ENCODE data around the gene IL22RA1.

IL22RA1 gene

GRCh38 chr1:24114753-24115152 lies 28.2 kb downstream of the IL22RA1 start:
- DNase-seq (ENCODE audit: low spot score in 2 of 2), result no peak
- no peak overlapping the region for H3K4me3 Mint-ChIP-seq

GRCh38 chr1:24113641-24114033 lies 29.3 kb downstream of the IL22RA1 start:
- ATAC-seq (replicated peaks; ENCODE audit: extremely low read depth, poor library complexity, severe bottlenecking), result no peak
- H3K4me3 Mint-ChIP-seq, result no peak overlapping the region
- peaks cover 3% of the 10 kb centered on the region for H3K36me3 Mint-ChIP-seq (ENCODE audit: insufficient read depth)
- DNase-seq (ENCODE audit: low spot score in 2 of 2), result no peak
- no peaks in the 10 kb centered on the region for H3K9me3 Mint-ChIP-seq
- H3K27me3 Mint-ChIP-seq, result peaks cover 65% of the 10 kb centered on the region
- H3K27ac Mint-ChIP-seq (ENCODE audit: low read depth), result no peak overlapping the region
- H3K4me1 Mint-ChIP-seq, result no peaks in the 10 kb centered on the region

More at GRCh38 chr1:24114753-24115152, 28.2 kb downstream of the IL22RA1 start:
- H3K36me3 Mint-ChIP-seq (ENCODE audit: insufficient read depth), result peaks cover 5% of the 10 kb centered on the region
- no peak for ATAC-seq (replicated peaks; ENCODE audit: extremely low read depth, poor library complexity, severe bottlenecking)
- peaks cover 68% of the 10 kb centered on the region for H3K27me3 Mint-ChIP-seq
- H3K27ac Mint-ChIP-seq (ENCODE audit: low read depth), result no peak overlapping the region
- H3K4me1 Mint-ChIP-seq, result no peaks in the 10 kb centered on the region
- no peaks in the 10 kb centered on the region for H3K9me3 Mint-ChIP-seq

GRCh38 chr1:24111996-24112779 lies 30.8 kb downstream of the IL22RA1 start, which contains the start of gene MYOM3:
Gene MYOM3 (minus strand): TSS chr1:24112135. CDS start chr1:24108636, 3,499 bp downstream.
- peak in 1 of 2 donors; percentile 30 for DNase-seq (ENCODE audit: low spot score in 2 of 2)
- H3K4me3 Mint-ChIP-seq, result no peak within 1 kb of the TSS

GRCh38 chr1:24111262-24111995 lies 31.5 kb downstream of the IL22RA1 start:
- Mint-ChIP-seq H3K4me1 (no peaks in the 10 kb centered on the region), H3K27me3 (peaks cover 42% of the 10 kb centered on the region), H3K27ac (ENCODE audit: low read depth) (no peak overlapping the region), H3K9me3 (no peaks in the 10 kb centered on the region), H3K4me3 (no peak overlapping the region), H3K36me3 (ENCODE audit: insufficient read depth) (peaks cover 3% of the 10 kb centered on the region)
- ATAC-seq (replicated peaks; ENCODE audit: extremely low read depth, poor library complexity, severe bottlenecking) (no peak), DNase-seq (ENCODE audit: low spot score in 2 of 2) (no peak)

More at GRCh38 chr1:24111996-24112779, 30.8 kb downstream of the IL22RA1 start, which contains the start of gene MYOM3:
- Mint-ChIP-seq H3K9me3 (no peaks in the 10 kb centered on the region), H3K36me3 (ENCODE audit: insufficient read depth) (peaks cover 3% of the 10 kb centered on the region), H3K4me1 (no peaks in the 10 kb centered on the region), H3K27me3 (peaks cover 50% of the 10 kb centered on the region), H3K27ac (ENCODE audit: low read depth) (no peak within 1 kb of the TSS)
- peak; percentile 70 for ATAC-seq (replicated peaks; ENCODE audit: extremely low read depth, poor library complexity, severe bottlenecking)

GRCh38 chr1:24110642-24111261 lies 32.2 kb downstream of the IL22RA1 start:
- H3K9me3 Mint-ChIP-seq, result no peaks in the 10 kb centered on the region
- peaks cover 3% of the 10 kb centered on the region for H3K36me3 Mint-ChIP-seq (ENCODE audit: insufficient read depth)
- DNase-seq (ENCODE audit: low spot score in 2 of 2), result no peak
- ATAC-seq (replicated peaks; ENCODE audit: extremely low read depth, poor library complexity, severe bottlenecking), result no peak
- no peak overlapping the region for H3K27ac Mint-ChIP-seq (ENCODE audit: low read depth)
- no peaks in the 10 kb centered on the region for H3K4me1 Mint-ChIP-seq
- H3K27me3 Mint-ChIP-seq, result peaks cover 36% of the 10 kb centered on the region
- H3K4me3 Mint-ChIP-seq, result no peak overlapping the region

GRCh38 chr1:24109686-24110475 lies 33.1 kb downstream of the IL22RA1 start:
- Mint-ChIP-seq H3K4me1 (no peaks in the 10 kb centered on the region), H3K36me3 (ENCODE audit: insufficient read depth) (peaks cover 3% of the 10 kb centered on the region), H3K4me3 (no peak overlapping the region), H3K27ac (ENCODE audit: low read depth) (no peak overlapping the region), H3K9me3 (no peaks in the 10 kb centered on the region), H3K27me3 (peaks cover 34% of the 10 kb centered on the region)
- ATAC-seq (replicated peaks; ENCODE audit: extremely low read depth, poor library complexity, severe bottlenecking) (no peak), DNase-seq (ENCODE audit: low spot score in 2 of 2) (no peak)

- DNase-seq (ENCODE audit: low spot score in 2 of 2) (no peak), ATAC-seq (replicated peaks; ENCODE audit: extremely low read depth, poor library complexity, severe bottlenecking) (no peak)
- Mint-ChIP-seq H3K27ac (ENCODE audit: low read depth) (no peak overlapping the region), H3K4me1 (no peaks in the 10 kb centered on the region), H3K36me3 (ENCODE audit: insufficient read depth) (peaks cover 3% of the 10 kb centered on the region), H3K9me3 (no peaks in the 10 kb centered on the region), H3K4me3 (no peak overlapping the region), H3K27me3 (peaks cover 29% of the 10 kb centered on the region)
These were observed 33.8 kb downstream of the IL22RA1 start for GRCh38 chr1:24109166-24109483.

- DNase-seq (ENCODE audit: low spot score in 2 of 2) (no peak), ATAC-seq (replicated peaks; ENCODE audit: extremely low read depth, poor library complexity, severe bottlenecking) (no peak)
- Mint-ChIP-seq H3K4me1 (no peaks in the 10 kb centered on the region), H3K27ac (ENCODE audit: low read depth) (no peak overlapping the region), H3K36me3 (ENCODE audit: insufficient read depth) (peaks cover 2% of the 10 kb centered on the region), H3K9me3 (no peaks in the 10 kb centered on the region), H3K4me3 (no peak overlapping the region), H3K27me3 (peaks cover 24% of the 10 kb centered on the region)
These were observed 34.4 kb downstream of the IL22RA1 start for GRCh38 chr1:24108334-24109165.

GRCh38 chr1:24107462-24108138 lies 35.3 kb downstream of the IL22RA1 start:
- DNase-seq (ENCODE audit: low spot score in 2 of 2) (no peak), ATAC-seq (replicated peaks; ENCODE audit: extremely low read depth, poor library complexity, severe bottlenecking) (no peak)
- peaks cover 14% of the 10 kb centered on the region for H3K27me3 Mint-ChIP-seq
- no peak overlapping the region for H3K27ac Mint-ChIP-seq (ENCODE audit: low read depth)
- H3K9me3 Mint-ChIP-seq, result no peaks in the 10 kb centered on the region
- H3K4me1 Mint-ChIP-seq, result no peaks in the 10 kb centered on the region
- no peaks in the 10 kb centered on the region for H3K36me3 Mint-ChIP-seq (ENCODE audit: insufficient read depth)
- H3K4me3 Mint-ChIP-seq, result no peak overlapping the region

GRCh38 chr1:24105368-24106160 lies 37.4 kb downstream of the IL22RA1 start:
- Mint-ChIP-seq H3K4me3 (no peak overlapping the region), H3K9me3 (no peaks in the 10 kb centered on the region), H3K27ac (ENCODE audit: low read depth) (no peak overlapping the region), H3K36me3 (ENCODE audit: insufficient read depth) (no peaks in the 10 kb centered on the region), H3K27me3 (no peaks in the 10 kb centered on the region), H3K4me1 (no peaks in the 10 kb centered on the region)
- no peak for DNase-seq (ENCODE audit: low spot score in 2 of 2)
- no peak for ATAC-seq (replicated peaks; ENCODE audit: extremely low read depth, poor library complexity, severe bottlenecking)

- Mint-ChIP-seq H3K27me3 (no peaks in the 10 kb centered on the region), H3K9me3 (no peaks in the 10 kb centered on the region), H3K27ac (ENCODE audit: low read depth) (no peak overlapping the region), H3K4me3 (no peak overlapping the region), H3K36me3 (ENCODE audit: insufficient read depth) (no peaks in the 10 kb centered on the region), H3K4me1 (no peaks in the 10 kb centered on the region)
- ATAC-seq (replicated peaks; ENCODE audit: extremely low read depth, poor library complexity, severe bottlenecking), result no peak
- DNase-seq (ENCODE audit: low spot score in 2 of 2), result no peak
These were observed 38.1 kb downstream of the IL22RA1 start for GRCh38 chr1:24104854-24105253.

All from central memory CD8-positive, alpha-beta T cell (primary cell).